H1 (cell line): ENCODE measurements around the gene SETDB2. TPM values are rescaled to one million over a fixed set of nuclear protein-coding genes. Genes with fewer than 3 reads are reported as not detected.

Experiments
- CHD7 ChIP-seq: fragments of 300-600 bp; sonication (generic); IDR thresholded peaks from 2 replicates; pipeline ENCODE4 v1.7.1; 2012; ENCODE audit warnings: low read length, moderate library complexity, mild to moderate bottlenecking, inconsistent platforms; ENCODE audit not compliant: insufficient replicate concordance
- CREB1 ChIP-seq: IDR thresholded peaks from 2 replicates; pipeline ENCODE4 v1.6.1; 2012; ENCODE audit warnings: inconsistent platforms
- E2F6 ChIP-seq: IDR thresholded peaks from 2 replicates; pipeline ENCODE4 v1.6.1; 2012; ENCODE audit warnings: inconsistent platforms
- SRF ChIP-seq: IDR thresholded peaks from 2 replicates; pipeline ENCODE4 v1.6.1; 2011; ENCODE audit warnings: mild to moderate bottlenecking, low read depth, low read length, moderate library complexity
- TAF1 ChIP-seq: IDR thresholded peaks from 2 replicates; pipeline ENCODE4 v1.6.1; 2011; ENCODE audit warnings: mild to moderate bottlenecking, low read depth, low read length
- polyA plus RNA-seq, 7 experiments: library from polyadenylated mRNA; depleted of rRNA in 3 of 7; stranded (reverse) in 5 of 7; unstranded in 2 of 7; fragments of >200 nt in 5 of 7; fragments of 200-250 nt in 2 of 7; gene quantifications; 1 replicate in 5 of 7; 2 replicates in 1 of 7; 4 replicates in 1 of 7; pipeline versions ENCODE4 v1.2.1 to v1.2.3, GENCODE V29; 2011 to 2013; ENCODE audit warnings: missing spikeins in 2 of 7, mixed read lengths in 2 of 7
- total RNA-seq: library from RNA; stranded (reverse); fragmentation: NEBNext Ultra II Directional; extraction: Animal tissue kit (Norgen Biotek cat#: 25700); gene quantifications from 2 replicates; pipeline ENCODE4 v1.2.1, GENCODE V29; 2021

Gene SETDB2
- total and polyA plus RNA-seq, 2 of the 8 experiments (the other 6 are each of a cell fraction or from before 2014, with no cell fraction given), result 1.2 to 6.1 TPM

GRCh38 chr13:49459580-49459979 is 15.5 kb downstream of the SETDB2 start (continued):
- TF ChIP-seq CHD7 (no peak), E2F6 (no peak), TAF1 (no peak), CREB1 (no peak), SRF (no peak)
